Common myeloid progenitor, CD34-positive (primary cell): Measurements from ENCODE around the gene EBF4.

ENCODE experiments used
- CTCF ChIA-PET: fragments of 350-600 bp; sonication (Branson Sonifier 250); formaldehyde crosslinking; loops from one replicate; lab custom pipeline; 2021; ENCODE audit warnings: antibody characterized with exemption; lab: Charles Lee
- POLR2A ChIA-PET: fragments of 350-600 bp; sonication (Branson Sonifier 250); formaldehyde crosslinking; loops from one replicate; lab custom pipeline; 2021; ENCODE audit warnings: antibody characterized with exemption; lab: Charles Lee
- DNase-seq, 3 donors: peaks; one replicate each; pipeline versions ENCODE4 v3.0.0 to v3.0.0-alpha.2; 2013
- H3K27ac ChIP-seq, 2 experiments: 1 replicate in 1 of 2; 2 replicates in 1 of 2; pipeline ENCODE4 v1.7.0; 2013; ENCODE audit warnings: inconsistent platforms in 2 of 2, low read length in 2 of 2, mild to moderate bottlenecking in 2 of 2, low read depth in 1 of 2, moderate library complexity in 1 of 2; ENCODE audit not compliant: severe bottlenecking in 2 of 2, insufficient read depth in 1 of 2, poor library complexity in 1 of 2
- H3K27me3 ChIP-seq, 5 experiments: replicated peaks in 2 of 5; 1 replicate in 3 of 5; 2 replicates in 2 of 5; pipeline versions ENCODE4 v1.6.1 to v1.7.0; 2013; ENCODE audit warnings: low read length in 4 of 5, mild to moderate bottlenecking in 2 of 5, moderate library complexity in 2 of 5, inconsistent platforms in 1 of 5; ENCODE audit not compliant: insufficient read depth in 5 of 5, control insufficient read depth in 4 of 5
- H3K36me3 ChIP-seq, 4 experiments: 1 replicate in 2 of 4; 2 replicates in 2 of 4; pipeline versions ENCODE4 v1.6.1 to v1.7.0; 2013; ENCODE audit warnings: low read length in 3 of 4, control low read depth in 1 of 4, mild to moderate bottlenecking in 1 of 4; ENCODE audit not compliant: control insufficient read depth in 4 of 4, insufficient read depth in 4 of 4
- H3K4me1 ChIP-seq, 4 experiments: 1 replicate in 3 of 4; 2 replicates in 1 of 4; pipeline versions ENCODE4 v1.6.1 to v1.7.1; 2013; ENCODE audit warnings: low read length in 3 of 4, mild to moderate bottlenecking in 3 of 4, control low read depth in 1 of 4, inconsistent platforms in 1 of 4, moderate library complexity in 1 of 4; ENCODE audit not compliant: control insufficient read depth in 4 of 4, insufficient read depth in 4 of 4; ENCODE audit errors: control extremely low read depth in 1 of 4
- H3K4me3 ChIP-seq, 7 experiments: 1 replicate in 4 of 7; 2 replicates in 3 of 7; pipeline versions ENCODE4 v1.5.1 to v1.7.0; 2013; ENCODE audit warnings: mild to moderate bottlenecking in 7 of 7, low read length in 6 of 7, moderate library complexity in 6 of 7, inconsistent platforms in 2 of 7, low read depth in 2 of 7, control low read depth in 1 of 7; ENCODE audit not compliant: insufficient read depth in 4 of 7, control insufficient read depth in 1 of 7; ENCODE audit errors: extremely low read depth in 1 of 7
- H3K9me3 ChIP-seq, 5 experiments: 1 replicate in 4 of 5; 2 replicates in 1 of 5; pipeline versions ENCODE4 v1.6.1 to v1.7.1; 2013; ENCODE audit warnings: low read length in 4 of 5, mild to moderate bottlenecking in 2 of 5, inconsistent platforms in 1 of 5, low read depth in 1 of 5, moderate library complexity in 1 of 5; ENCODE audit not compliant: control insufficient read depth in 4 of 5, insufficient read depth in 2 of 5; ENCODE audit errors: control extremely low read depth in 1 of 5
- WGBS: methylation state at CpG from one replicate; pipeline ENCODE4 v1.1.5; 2013; ENCODE audit not compliant: insufficient coverage; 5-methylcytosine and 5-hydroxymethylcytosine counted together

Gene EBF4

DNA sequence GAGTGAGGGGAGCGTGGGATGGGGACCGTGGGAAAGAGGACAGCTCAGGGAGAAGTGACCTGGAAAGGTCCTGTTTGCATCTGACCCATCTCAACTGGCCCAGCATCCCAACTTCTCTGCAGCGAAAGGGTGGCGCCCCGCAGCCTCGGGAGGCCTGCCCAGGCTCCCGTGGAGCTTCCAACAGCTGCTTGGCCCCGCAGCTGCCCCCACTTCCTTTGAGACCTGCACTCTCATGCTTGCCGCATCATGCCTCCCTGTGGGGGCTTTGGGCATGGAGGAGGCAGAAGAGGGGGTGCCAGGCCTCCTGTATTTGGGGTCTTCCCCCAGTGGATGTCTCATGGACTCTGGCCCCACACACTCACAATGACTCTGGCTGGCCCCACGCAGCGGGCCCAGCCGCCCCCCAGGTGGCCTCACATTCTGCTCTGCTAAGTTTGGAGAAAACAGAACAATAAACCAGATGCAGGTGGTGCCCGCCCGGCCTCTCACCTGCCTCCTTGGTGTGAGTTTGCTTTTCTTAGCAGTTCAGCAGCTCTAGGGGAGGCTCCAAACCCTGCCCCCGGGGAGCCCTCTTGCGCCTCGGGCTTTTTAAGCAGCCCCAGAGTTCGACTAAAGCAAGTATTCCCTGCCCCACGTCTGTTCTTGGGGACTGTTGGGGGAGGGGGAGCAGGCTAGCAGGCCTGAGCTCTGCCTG lies 67.2 kb downstream of the EBF4 start:
- peak in 2 of 3 donors; percentile 42 to 54 for DNase-seq
- H3K4me1 ChIP-seq, result peaks cover 0 to 10% (median 5%) of the 10 kb centered on the region in 4 experiments
- H3K27ac ChIP-seq, result no peak overlapping the region
- CTCF ChIA-PET, result interaction anchor here (1.0 to 1.7 kb wide), 5 partner anchors 12 to 107 kb away, joined by 3 to 5 read pairs (median 4); no protein-coding TSS in a partner anchor
- no peaks in the 10 kb centered on the region for H3K9me3 ChIP-seq
- 88% methylated on average over 9 of the region's 19 CpGs for WGBS
- peaks cover 0 to 13% (median 3%) of the 10 kb centered on the region in 5 experiments for H3K27me3 ChIP-seq
- POLR2A ChIA-PET, result no interaction called here
- H3K4me3 ChIP-seq, result no peak overlapping the region
- H3K36me3 ChIP-seq, result no peaks in the 10 kb centered on the region

DNA sequence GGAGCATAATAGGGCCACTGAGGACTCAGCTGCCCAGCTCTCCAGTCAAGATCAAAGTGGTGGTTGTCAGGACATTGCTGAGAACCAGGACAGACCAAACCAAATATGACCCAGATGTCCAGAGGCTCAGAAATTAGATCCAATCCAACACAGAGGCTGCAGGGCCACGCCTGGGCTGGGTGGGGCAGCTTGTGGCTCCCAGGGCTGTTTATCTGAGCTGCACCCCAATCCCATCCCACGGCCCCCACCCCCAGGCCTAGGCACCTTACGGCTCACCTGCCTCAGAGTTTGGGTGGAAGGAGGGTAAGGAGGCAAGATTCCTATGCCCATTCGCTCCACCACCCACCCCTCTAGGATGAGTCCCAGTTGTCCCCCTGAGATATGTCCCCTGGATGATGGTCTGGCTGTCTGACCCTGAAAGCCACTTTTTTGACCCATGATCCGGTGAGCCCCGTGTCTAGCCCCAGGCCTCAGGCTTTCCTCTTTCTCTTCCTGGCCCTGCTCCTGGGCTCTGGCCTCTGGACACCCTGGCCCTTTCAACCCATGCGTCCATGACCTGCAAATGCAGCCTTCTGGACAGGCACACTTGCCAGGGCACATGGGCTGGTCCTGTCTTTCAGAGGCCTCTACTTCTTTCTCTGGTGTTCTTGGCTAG lies 67.8 kb downstream of the EBF4 start:
- H3K36me3 ChIP-seq, result no peaks in the 10 kb centered on the region
- H3K27ac ChIP-seq, result no peak overlapping the region
- WGBS, result 95% methylated on average over 4 of the region's 7 CpGs
- H3K4me1 ChIP-seq, result peaks cover 0 to 10% (median 5%) of the 10 kb centered on the region in 4 experiments
- H3K27me3 ChIP-seq, result peaks cover 0 to 7% (median 0%) of the 10 kb centered on the region in 5 experiments
- H3K9me3 ChIP-seq, result no peaks in the 10 kb centered on the region
- no peak for DNase-seq
- CTCF ChIA-PET, result interaction anchor here (1.3 to 1.7 kb wide), 3 partner anchors 11 to 106 kb away, joined by 3 to 5 read pairs (median 4); no protein-coding TSS in a partner anchor
- POLR2A ChIA-PET, result no interaction called here
- no peak overlapping the region for H3K4me3 ChIP-seq

DNA sequence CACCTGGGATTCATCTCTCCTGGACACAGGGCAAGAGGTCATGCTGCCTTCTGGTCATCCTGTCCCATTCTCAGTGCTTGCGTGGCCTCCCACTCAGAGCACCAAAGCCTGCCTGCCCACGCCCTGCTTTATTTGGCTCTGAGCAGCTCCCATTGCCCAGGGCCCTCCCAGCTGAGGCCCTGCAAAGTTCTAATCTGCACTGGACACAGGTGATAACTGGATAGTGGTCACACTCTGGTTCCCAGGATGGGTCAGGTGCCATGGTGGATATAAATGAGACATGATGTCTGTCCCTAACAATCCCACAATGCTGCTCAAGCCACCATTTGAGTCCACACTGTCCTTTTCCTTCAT lies 68.3 kb downstream of the EBF4 start:
- H3K4me1 ChIP-seq, result peaks cover 0 to 10% (median 5%) of the 10 kb centered on the region in 4 experiments
- ChIA-PET POLR2A (no interaction called here), CTCF (interaction anchor here (1.5 to 1.7 kb wide), 2 partner anchors 11 to 105 kb away, joined by 4 to 5 read pairs; no protein-coding TSS in a partner anchor)
- no peaks in the 10 kb centered on the region for H3K9me3 ChIP-seq
- H3K36me3 ChIP-seq, result no peaks in the 10 kb centered on the region
- no peak overlapping the region for H3K27ac ChIP-seq
- 100% methylated on average over 2 of the region's 2 CpGs for WGBS
- DNase-seq, result no peak
- no peak overlapping the region for H3K4me3 ChIP-seq
- H3K27me3 ChIP-seq, result peaks cover 0 to 3% (median 0%) of the 10 kb centered on the region in 5 experiments

DNA sequence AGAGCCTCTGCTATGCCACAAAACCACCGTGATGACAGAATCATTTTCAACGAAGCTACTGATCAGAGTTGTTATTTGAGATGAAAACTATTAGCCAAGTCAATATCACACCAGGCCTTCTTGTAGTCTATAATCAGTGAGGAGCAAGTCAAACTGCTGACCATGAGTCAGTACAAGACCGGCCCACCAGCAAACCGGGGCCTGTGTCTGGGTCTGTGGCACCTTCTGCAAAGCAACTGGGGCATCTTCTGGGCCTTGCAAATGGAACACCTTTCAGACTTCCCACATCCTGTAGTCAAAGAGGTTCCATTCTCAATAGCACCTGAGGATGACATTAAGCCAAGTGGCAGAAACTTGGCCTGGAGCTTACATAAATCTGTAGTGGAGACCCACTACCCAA lies 69.3 kb downstream of the EBF4 start:
- H3K4me3 ChIP-seq, result no peak overlapping the region
- POLR2A ChIA-PET, result no interaction called here
- CTCF ChIA-PET, result interaction anchor here (0.7 to 3.0 kb wide), 6 partner anchors 9 to 94 kb away, joined by 3 to 16 read pairs (median 3); no protein-coding TSS in a partner anchor
- H3K36me3 ChIP-seq, result no peaks in the 10 kb centered on the region
- no peaks in the 10 kb centered on the region for H3K9me3 ChIP-seq
- peaks cover 0 to 2% (median 0%) of the 10 kb centered on the region in 5 experiments for H3K27me3 ChIP-seq
- no peak overlapping the region for H3K27ac ChIP-seq
- WGBS, result 98% methylated on average over 4 of the region's 4 CpGs
- H3K4me1 ChIP-seq, result peaks cover 0 to 6% (median 5%) of the 10 kb centered on the region in 4 experiments
- no peak for DNase-seq

DNA sequence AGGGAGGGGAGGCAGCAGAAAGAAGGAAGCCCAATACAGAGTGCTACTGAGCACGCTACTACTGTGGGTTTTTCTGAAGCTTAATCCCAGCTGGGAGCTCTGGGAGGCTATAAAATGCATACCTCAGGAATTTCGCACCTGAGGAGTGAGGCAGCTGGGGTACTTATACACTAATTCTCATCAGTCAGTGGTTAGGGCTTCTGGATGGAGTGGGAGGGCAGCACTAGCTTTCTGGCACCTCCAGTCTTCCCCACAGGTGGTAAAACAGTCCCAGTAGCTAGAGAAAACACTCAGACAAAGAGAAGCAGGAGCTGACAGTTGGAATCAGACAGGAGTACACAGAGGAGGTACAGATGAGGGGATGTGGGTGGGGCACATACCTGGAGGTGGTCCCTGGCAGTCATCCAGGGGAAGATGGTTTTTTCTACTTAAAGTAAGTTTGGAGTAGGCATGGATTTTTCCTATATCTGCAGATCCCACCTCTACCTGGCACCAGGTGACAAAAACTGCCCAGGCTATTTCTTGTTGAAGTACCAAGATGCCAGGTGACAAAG lies 70.1 kb downstream of the EBF4 start:
- H3K9me3 ChIP-seq, result no peaks in the 10 kb centered on the region
- no peak overlapping the region for H3K4me3 ChIP-seq
- no peak overlapping the region for H3K27ac ChIP-seq
- H3K27me3 ChIP-seq, result peaks cover 0 to 2% (median 0%) of the 10 kb centered on the region in 5 experiments
- no peak for DNase-seq
- H3K36me3 ChIP-seq, result no peaks in the 10 kb centered on the region
- ChIA-PET CTCF (interaction anchor here (0.8 to 3.0 kb wide), 5 partner anchors 10 to 93 kb away, joined by 3 to 16 read pairs (median 3); no protein-coding TSS in a partner anchor), POLR2A (no interaction called here)
- 94% methylated on average over 2 of the region's 2 CpGs for WGBS
- H3K4me1 ChIP-seq, result peaks cover 0 to 6% (median 5%) of the 10 kb centered on the region in 4 experiments

DNA sequence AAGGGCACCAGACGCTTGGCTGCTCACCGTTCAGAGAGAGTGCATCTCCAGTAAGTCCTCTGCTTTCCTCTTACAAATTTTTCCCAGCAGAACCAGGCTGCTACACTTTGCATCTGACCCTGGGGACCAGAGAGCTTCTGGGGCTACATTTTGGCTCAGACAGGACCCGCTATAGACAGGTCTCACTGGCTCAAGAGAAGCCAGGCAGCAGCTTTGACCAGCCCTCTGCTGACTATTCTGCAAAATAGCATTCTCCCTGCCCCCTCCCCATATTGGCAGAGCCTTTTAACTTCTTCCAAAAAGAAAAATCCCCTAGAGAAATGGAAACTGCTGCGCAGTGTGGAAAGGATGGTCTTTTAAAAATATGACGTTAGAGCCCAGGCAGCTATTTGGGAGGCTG lies 70.6 kb downstream of the EBF4 start:
- Histone ChIP-seq H3K4me1 (peaks cover 0 to 6% (median 5%) of the 10 kb centered on the region in 4 experiments), H3K9me3 (no peaks in the 10 kb centered on the region), H3K4me3 (no peak overlapping the region), H3K27me3 (peaks cover 0 to 2% (median 0%) of the 10 kb centered on the region in 5 experiments), H3K27ac (no peak overlapping the region), H3K36me3 (no peaks in the 10 kb centered on the region)
- ChIA-PET CTCF (interaction anchor here (3.0 kb wide), 1 partner anchor 10 kb away, joined by 16 read pairs; no protein-coding TSS in a partner anchor), POLR2A (interaction anchor here (1.0 kb wide), 1 partner anchor 38 kb away, joined by 3 read pairs; no protein-coding TSS in a partner anchor)
- DNase-seq, result no peak
- WGBS, result 100% methylated on average over 2 of the region's 5 CpGs
